ENCODE data around the gene CXCR4.

Gene CXCR4

DNA sequence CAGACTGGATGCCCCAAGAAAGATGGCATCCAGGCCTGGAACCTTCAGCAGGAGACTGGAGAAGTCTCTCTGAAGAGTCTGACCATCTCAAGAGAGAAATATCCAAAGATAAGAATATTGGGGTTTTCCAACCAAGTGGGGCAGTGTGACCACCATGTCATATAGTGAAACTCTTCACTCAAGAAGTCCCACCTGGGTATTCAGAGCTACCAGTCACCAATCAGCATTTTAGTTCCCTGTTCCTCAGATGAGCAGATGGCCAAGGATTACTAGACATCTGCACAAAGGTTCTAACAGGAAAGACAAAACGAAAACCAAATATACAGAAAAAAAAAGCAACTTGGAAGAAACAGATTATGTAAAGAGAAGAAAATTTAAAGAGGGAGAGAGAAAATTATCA, 38.5 kb upstream of the CXCR4 start:
- no peak overlapping the region for H3K4me3 ChIP-seq (ENCODE audit: low read depth in 1 of 2, low read length in 2 of 2)
- H3K36me3 ChIP-seq (ENCODE audit: insufficient read depth, low read length) = no peaks in the 10 kb centered on the region
- DNase-seq = no peak
- no peak overlapping the region for H3K4me2 ChIP-seq (ENCODE audit: insufficient read depth, low read length)
- no peak overlapping the region for H3K27ac ChIP-seq (ENCODE audit: low read length)
- TF ChIP-seq EZH2 (IDR thresholded peaks at IDR 0.05; ENCODE audit: borderline replicate concordance, low read depth, low read length, severe bottlenecking) (no peak), CTCF (IDR thresholded peaks at IDR 0.05; ENCODE audit: borderline replicate concordance, extremely low read depth, low read length, poor library complexity, severe bottlenecking) (no peak)
- no peaks in the 10 kb centered on the region for H3K4me1 ChIP-seq (ENCODE audit: insufficient read depth, low read length)
- H3K79me2 ChIP-seq (ENCODE audit: insufficient read depth, low read length) = no peaks in the 10 kb centered on the region
- H2AFZ ChIP-seq (ENCODE audit: low read depth, low read length) = no peak overlapping the region
- no peaks in the 10 kb centered on the region for H3K9me3 ChIP-seq (ENCODE audit: insufficient read depth, low read length, severe bottlenecking)
- H3K27me3 ChIP-seq (ENCODE audit: insufficient read depth, low read length, poor library complexity) = no peaks in the 10 kb centered on the region
- H3K9ac ChIP-seq (ENCODE audit: low read depth, low read length) = no peak overlapping the region
- H4K20me1 ChIP-seq (ENCODE audit: insufficient read depth, low read length) = no peaks in the 10 kb centered on the region
- ATAC-seq (ENCODE audit: insufficient read depth, low read depth) = no peak

DNA sequence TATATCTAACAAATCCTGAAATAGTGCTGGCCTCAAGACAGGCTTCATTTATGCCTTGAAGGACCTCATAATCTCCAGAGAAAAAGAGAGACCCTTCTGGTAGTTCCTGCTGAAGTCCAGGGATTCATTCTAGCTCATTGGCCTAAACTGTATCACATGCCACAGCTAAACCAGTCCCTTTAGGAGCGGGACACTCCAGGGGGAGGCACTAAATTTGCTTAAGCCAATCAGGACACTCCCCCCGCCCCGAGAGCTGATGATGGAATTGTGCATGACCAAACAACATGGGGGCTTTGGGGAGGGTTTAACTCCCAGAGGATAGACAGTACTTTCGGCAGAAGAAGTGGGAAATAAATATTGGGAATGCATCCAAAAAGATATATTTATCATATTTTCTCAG, 36.4 kb upstream of the CXCR4 start:
- no peaks in the 10 kb centered on the region for H3K4me1 ChIP-seq (ENCODE audit: insufficient read depth, low read length)
- DNase-seq (no peak), ATAC-seq (ENCODE audit: insufficient read depth, low read depth) (no peak)
- no peaks in the 10 kb centered on the region for H3K27me3 ChIP-seq (ENCODE audit: insufficient read depth, low read length, poor library complexity)
- TF ChIP-seq CTCF (IDR thresholded peaks at IDR 0.05; ENCODE audit: borderline replicate concordance, extremely low read depth, low read length, poor library complexity, severe bottlenecking) (no peak), EZH2 (IDR thresholded peaks at IDR 0.05; ENCODE audit: borderline replicate concordance, low read depth, low read length, severe bottlenecking) (no peak)
- no peaks in the 10 kb centered on the region for H3K9me3 ChIP-seq (ENCODE audit: insufficient read depth, low read length, severe bottlenecking)
- no peak overlapping the region for H3K9ac ChIP-seq (ENCODE audit: low read depth, low read length)
- no peaks in the 10 kb centered on the region for H4K20me1 ChIP-seq (ENCODE audit: insufficient read depth, low read length)
- no peak overlapping the region for H3K27ac ChIP-seq (ENCODE audit: low read length)
- H3K4me3 ChIP-seq (ENCODE audit: low read depth in 1 of 2, low read length in 2 of 2) = no peak overlapping the region
- no peak overlapping the region for H2AFZ ChIP-seq (ENCODE audit: low read depth, low read length)
- H3K36me3 ChIP-seq (ENCODE audit: insufficient read depth, low read length) = no peaks in the 10 kb centered on the region
- H3K4me2 ChIP-seq (ENCODE audit: insufficient read depth, low read length) = no peak overlapping the region
- no peaks in the 10 kb centered on the region for H3K79me2 ChIP-seq (ENCODE audit: insufficient read depth, low read length)

- H3K27me3 ChIP-seq (ENCODE audit: insufficient read depth, low read length, poor library complexity) = no peaks in the 10 kb centered on the region
- no peak overlapping the region for H3K9ac ChIP-seq (ENCODE audit: low read depth, low read length)
- no peak overlapping the region for H2AFZ ChIP-seq (ENCODE audit: low read depth, low read length)
- H3K4me1 ChIP-seq (ENCODE audit: insufficient read depth, low read length) = no peaks in the 10 kb centered on the region
- no peak for DNase-seq
- H3K9me3 ChIP-seq (ENCODE audit: insufficient read depth, low read length, severe bottlenecking) = no peaks in the 10 kb centered on the region
- H4K20me1 ChIP-seq (ENCODE audit: insufficient read depth, low read length) = no peaks in the 10 kb centered on the region
- no peak for ATAC-seq (ENCODE audit: insufficient read depth, low read depth)
- no peaks in the 10 kb centered on the region for H3K79me2 ChIP-seq (ENCODE audit: insufficient read depth, low read length)
- no peaks in the 10 kb centered on the region for H3K36me3 ChIP-seq (ENCODE audit: insufficient read depth, low read length)
- TF ChIP-seq EZH2 (IDR thresholded peaks at IDR 0.05; ENCODE audit: borderline replicate concordance, low read depth, low read length, severe bottlenecking) (no peak), CTCF (IDR thresholded peaks at IDR 0.05; ENCODE audit: borderline replicate concordance, extremely low read depth, low read length, poor library complexity, severe bottlenecking) (no peak)
- H3K4me2 ChIP-seq (ENCODE audit: insufficient read depth, low read length) = no peak overlapping the region
- no peak overlapping the region for H3K27ac ChIP-seq (ENCODE audit: low read length)
- H3K4me3 ChIP-seq (ENCODE audit: low read depth in 1 of 2, low read length in 2 of 2) = no peak overlapping the region
These were observed 33.3 kb upstream of the CXCR4 start for GRCh38 chr2:136151021-136151971.

Measured in DND-41 (cell line).